SK-N-MC (cell line): ENCODE measurements around the gene HDAC7.

Experiments used
- FOXP2 ChIP-seq: optimal IDR thresholded peaks from 2 replicates; pipeline ENCODE3; 2011; ENCODE audit warnings: mild to moderate bottlenecking, moderate library complexity; ENCODE audit not compliant: insufficient read depth; ENCODE audit errors: extremely low read length, control extremely low read depth
- POLR2AphosphoS5 ChIP-seq: IDR thresholded peaks from 2 replicates; pipeline ENCODE4 v1.6.1; 2012; ENCODE audit warnings: mild to moderate bottlenecking, low read depth, low read length, borderline replicate concordance

- TF ChIP-seq POLR2AphosphoS5 (no peak), FOXP2 (no peak)
Observed at GRCh38 chr12:47864646-47865235, 45.0 kb upstream of the HDAC7 start.
